ENCODE results near the gene VAMP5. TPM values are rescaled to one million over a fixed set of nuclear protein-coding genes. Genes with fewer than 3 reads are reported as not detected.

The VAMP5 gene
- total and polyA plus RNA-seq, 9 of the 15 experiments (the other 6 are each of a cell fraction or from before 2014, with no cell fraction given): 0.54 to 1.9 (median 1.5) TPM; not detected in 2

DNA sequence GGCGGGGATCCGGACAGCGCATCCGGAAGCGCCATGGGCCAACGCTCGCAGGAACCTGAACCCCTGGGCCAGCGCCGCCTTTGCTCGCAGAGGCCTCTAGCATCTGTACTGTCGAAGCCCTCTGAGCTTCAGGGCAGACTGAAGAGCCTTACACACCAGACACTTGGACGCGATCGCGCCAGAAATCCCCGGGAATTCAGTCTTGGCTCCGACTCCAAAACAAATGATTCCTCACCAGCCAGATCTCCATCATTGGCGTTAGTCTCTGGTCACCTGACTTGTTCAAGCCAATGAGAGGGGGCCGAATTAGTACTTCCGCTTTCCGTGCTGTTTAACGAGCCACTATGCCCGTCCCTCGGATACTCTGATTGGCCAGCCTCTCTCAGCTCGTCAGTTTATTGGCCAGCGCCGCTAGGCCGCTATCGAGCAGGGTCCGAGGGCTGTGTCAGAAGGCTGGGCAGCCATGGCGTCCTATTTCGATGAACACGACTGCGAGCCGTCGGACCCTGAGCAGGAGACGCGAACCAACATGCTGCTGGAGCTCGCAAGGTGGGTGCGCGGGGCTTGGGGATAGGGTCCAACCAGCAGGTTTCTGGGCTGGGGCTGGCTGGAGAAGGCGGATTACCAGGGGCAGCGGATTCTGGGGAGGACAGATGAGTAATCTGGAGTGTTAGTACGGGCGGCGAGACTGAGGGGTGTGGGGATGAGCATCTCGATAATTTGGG, 11.2 kb downstream of the VAMP5 start, which contains the start of gene RNF181 (continued):
- TF ChIP-seq ZNF75A (CRISPR knock-in tag; IDR thresholded peaks at IDR 0.05) (no peak), KHSRP (IDR thresholded peaks at IDR 0.05) (no peak), ZBTB17 (CRISPR knock-in tag; IDR thresholded peaks at IDR 0.05) (0 out of 2 replicates have a peak, but pooled peaks have one; percentile 27), GTF2A2 (tag; IDR thresholded peaks at IDR 0.05) (no peak), DMBX1 (CRISPR knock-in tag; IDR thresholded peaks at IDR 0.05; ENCODE audit: borderline replicate concordance) (no peak), ZNF324 (CRISPR knock-in tag; IDR thresholded peaks at IDR 0.05) (no peak), POLR2B (IDR thresholded peaks at IDR 0.05; ENCODE audit: low read depth, partially characterized antibody) (peak; percentile 86), RFX5 (IDR thresholded peaks at IDR 0.05; ENCODE audit: low read depth, low read length) (no peak), NFIX (CRISPR knock-in tag; IDR thresholded peaks at IDR 0.05; ENCODE audit: low read depth) (no peak), ZNF146 (CRISPR knock-in tag; IDR thresholded peaks at IDR 0.05; ENCODE audit: unreplicated experiment) (no peak), CEBPG (CRISPR knock-in tag; IDR thresholded peaks at IDR 0.05) (no peak), CEBPG (tag; conservative IDR thresholded peaks at IDR 0.05 in 1 of 2, IDR thresholded peaks at IDR 0.05 in 1 of 2) (no peak), NELFE (IDR thresholded peaks at IDR 0.05; ENCODE audit: insufficient read depth, insufficient read length) (no peak), RBM25 (IDR thresholded peaks at IDR 0.05; ENCODE audit: low read depth, low read length, severe bottlenecking) (peak; percentile 81)
- TF ChIP-seq, protein P1, sequence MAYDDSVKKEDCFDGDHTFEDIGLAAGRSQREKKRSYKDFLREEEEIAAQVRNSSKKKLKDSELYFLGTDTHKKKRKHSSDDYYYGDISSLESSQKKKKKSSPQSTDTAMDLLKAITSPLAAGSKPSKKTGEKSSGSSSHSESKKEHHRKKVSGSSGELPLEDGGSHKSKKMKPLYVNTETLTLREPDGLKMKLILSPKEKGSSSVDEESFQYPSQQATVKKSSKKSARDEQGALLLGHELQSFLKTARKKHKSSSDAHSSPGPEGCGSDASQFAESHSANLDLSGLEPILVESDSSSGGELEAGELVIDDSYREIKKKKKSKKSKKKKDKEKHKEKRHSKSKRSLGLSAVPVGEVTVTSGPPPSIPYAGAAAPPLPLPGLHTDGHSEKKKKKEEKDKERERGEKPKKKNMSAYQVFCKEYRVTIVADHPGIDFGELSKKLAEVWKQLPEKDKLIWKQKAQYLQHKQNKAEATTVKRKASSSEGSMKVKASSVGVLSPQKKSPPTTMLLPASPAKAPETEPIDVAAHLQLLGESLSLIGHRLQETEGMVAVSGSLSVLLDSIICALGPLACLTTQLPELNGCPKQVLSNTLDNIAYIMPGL (CRISPR knock-in tag; IDR thresholded peaks at IDR 0.05): peak; percentile 71; the same call in 1 of the 2 replicates
- TF ChIP-seq, protein P2, sequence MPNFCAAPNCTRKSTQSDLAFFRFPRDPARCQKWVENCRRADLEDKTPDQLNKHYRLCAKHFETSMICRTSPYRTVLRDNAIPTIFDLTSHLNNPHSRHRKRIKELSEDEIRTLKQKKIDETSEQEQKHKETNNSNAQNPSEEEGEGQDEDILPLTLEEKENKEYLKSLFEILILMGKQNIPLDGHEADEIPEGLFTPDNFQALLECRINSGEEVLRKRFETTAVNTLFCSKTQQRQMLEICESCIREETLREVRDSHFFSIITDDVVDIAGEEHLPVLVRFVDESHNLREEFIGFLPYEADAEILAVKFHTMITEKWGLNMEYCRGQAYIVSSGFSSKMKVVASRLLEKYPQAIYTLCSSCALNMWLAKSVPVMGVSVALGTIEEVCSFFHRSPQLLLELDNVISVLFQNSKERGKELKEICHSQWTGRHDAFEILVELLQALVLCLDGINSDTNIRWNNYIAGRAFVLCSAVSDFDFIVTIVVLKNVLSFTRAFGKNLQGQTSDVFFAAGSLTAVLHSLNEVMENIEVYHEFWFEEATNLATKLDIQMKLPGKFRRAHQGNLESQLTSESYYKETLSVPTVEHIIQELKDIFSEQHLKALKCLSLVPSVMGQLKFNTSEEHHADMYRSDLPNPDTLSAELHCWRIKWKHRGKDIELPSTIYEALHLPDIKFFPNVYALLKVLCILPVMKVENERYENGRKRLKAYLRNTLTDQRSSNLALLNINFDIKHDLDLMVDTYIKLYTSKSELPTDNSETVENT (CRISPR knock-in tag; IDR thresholded peaks at IDR 0.05): no peak
- TF ChIP-seq, protein P3, sequence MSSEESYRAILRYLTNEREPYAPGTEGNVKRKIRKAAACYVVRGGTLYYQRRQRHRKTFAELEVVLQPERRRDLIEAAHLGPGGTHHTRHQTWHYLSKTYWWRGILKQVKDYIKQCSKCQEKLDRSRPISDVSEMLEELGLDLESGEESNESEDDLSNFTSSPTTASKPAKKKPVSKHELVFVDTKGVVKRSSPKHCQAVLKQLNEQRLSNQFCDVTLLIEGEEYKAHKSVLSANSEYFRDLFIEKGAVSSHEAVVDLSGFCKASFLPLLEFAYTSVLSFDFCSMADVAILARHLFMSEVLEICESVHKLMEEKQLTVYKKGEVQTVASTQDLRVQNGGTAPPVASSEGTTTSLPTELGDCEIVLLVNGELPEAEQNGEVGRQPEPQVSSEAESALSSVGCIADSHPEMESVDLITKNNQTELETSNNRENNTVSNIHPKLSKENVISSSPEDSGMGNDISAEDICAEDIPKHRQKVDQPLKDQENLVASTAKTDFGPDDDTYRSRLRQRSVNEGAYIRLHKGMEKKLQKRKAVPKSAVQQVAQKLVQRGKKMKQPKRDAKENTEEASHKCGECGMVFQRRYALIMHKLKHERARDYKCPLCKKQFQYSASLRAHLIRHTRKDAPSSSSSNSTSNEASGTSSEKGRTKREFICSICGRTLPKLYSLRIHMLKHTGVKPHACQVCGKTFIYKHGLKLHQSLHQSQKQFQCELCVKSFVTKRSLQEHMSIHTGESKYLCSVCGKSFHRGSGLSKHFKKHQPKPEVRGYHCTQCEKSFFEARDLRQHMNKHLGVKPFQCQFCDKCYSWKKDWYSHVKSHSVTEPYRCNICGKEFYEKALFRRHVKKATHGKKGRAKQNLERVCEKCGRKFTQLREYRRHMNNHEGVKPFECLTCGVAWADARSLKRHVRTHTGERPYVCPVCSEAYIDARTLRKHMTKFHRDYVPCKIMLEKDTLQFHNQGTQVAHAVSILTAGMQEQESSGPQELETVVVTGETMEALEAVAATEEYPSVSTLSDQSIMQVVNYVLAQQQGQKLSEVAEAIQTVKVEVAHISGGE (CRISPR knock-in tag; IDR thresholded peaks at IDR 0.05): no peak
- TF ChIP-seq, protein P4, sequence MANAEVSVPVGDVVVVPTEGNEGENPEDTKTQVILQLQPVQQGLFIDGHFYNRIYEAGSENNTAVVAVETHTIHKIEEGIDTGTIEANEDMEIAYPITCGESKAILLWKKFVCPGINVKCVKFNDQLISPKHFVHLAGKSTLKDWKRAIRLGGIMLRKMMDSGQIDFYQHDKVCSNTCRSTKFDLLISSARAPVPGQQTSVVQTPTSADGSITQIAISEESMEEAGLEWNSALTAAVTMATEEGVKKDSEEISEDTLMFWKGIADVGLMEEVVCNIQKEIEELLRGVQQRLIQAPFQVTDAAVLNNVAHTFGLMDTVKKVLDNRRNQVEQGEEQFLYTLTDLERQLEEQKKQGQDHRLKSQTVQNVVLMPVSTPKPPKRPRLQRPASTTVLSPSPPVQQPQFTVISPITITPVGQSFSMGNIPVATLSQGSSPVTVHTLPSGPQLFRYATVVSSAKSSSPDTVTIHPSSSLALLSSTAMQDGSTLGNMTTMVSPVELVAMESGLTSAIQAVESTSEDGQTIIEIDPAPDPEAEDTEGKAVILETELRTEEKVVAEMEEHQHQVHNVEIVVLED (CRISPR knock-in tag; IDR thresholded peaks at IDR 0.05): no peak

Data from K562 (cell line).